OCI-LY1 (cell line): Measurements from ENCODE around the gene C3orf49.

Experiments used
- CTCF ChIP-seq: fragments of 200-600 bp; sonication (generic), shearing (Covaris generic); IDR thresholded peaks from 2 replicates; pipeline ENCODE4 v1.5.1; 2017; ENCODE audit warnings: mild to moderate bottlenecking, antibody characterized with exemption, low read length, moderate library complexity, mixed read lengths
- EZH2 ChIP-seq: fragments of 200-600 bp; sonication (generic), shearing (Covaris generic); IDR thresholded peaks from 2 replicates; pipeline ENCODE4 v1.8.0; 2017; ENCODE audit warnings: borderline replicate concordance, mixed run types, mild to moderate bottlenecking, antibody characterized with exemption, low read length, moderate library complexity, mixed read lengths

GRCh38 chr3:63814237-63814636, 4.9 kb upstream of the C3orf49 start:
- TF ChIP-seq EZH2 (no peak), CTCF (no peak)
